GM19467 (cell line): ENCODE measurements around the gene ELOVL5.
"Not testable (repeated sequence)": the region's sequence is repeated elsewhere in the genome, so short reads cannot be mapped to it uniquely, and the experiment has no call there.

ENCODE experiments used
- ATAC-seq: cut with Tn5 transposase; IDR thresholded peaks from one replicate; pipeline ENCODE4 v1.9.1; 2021; ENCODE audit warnings: mild to moderate bottlenecking, moderate library complexity; ENCODE audit not compliant: unreplicated experiment

ELOVL5 gene

DNA sequence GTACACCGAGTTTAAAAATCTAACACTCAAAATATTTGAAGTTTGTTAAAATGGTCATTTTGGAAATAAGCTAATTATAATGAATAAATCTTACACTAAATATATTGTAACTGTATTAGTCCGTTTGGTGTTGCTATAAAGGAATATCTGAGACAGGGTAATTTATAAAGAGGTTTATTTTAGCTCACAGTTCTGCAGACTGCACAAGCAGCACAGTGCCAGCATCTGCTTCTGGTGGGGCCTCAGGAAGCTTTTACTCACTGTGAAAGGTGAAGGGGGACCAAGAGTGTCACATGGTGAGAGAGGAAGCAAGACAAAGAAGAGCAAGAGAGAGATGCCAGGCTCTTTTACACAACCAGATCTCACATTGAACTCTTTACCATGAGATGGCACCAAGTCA is 17.1 kb downstream of the ELOVL5 start:
- ATAC-seq = no peak

DNA sequence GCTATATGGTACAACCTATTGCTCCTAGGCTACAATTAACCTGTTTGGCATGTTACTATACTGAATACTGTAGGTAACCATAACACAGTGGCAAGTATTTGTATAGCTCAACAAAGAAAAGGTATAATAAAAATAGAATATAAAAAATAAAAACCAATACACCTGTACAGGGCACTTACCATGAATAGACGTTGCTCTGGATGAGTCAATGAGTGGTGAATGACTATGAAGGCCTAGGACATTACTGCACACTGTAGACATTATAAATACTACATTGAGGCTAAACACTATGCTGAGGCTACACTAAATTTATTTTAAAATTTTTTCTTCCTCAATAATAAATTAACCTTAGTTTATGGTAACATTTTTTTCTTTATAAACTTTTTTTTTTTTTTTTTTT is 18.6 kb downstream of the ELOVL5 start:
- ATAC-seq = no peak

DNA sequence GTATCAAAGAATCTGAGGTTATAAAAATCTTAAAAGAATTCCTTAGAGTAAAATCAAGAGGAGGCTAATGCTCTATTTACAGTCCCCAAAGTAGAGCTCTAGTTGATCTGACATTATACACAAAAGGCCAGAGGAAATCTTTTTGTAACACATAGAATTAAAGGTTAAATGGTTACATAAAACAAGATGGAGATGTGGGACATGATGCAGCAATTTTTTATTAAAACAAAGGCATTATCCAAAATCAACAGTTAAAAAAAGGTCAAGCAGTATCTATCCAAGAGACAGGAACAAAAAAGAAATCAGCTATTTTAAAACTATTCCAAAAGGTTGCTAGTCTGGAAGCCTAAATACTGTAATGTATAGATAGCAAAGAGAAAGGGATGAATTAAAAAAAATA is 20.4 kb downstream of the ELOVL5 start:
- no peak for ATAC-seq

DNA sequence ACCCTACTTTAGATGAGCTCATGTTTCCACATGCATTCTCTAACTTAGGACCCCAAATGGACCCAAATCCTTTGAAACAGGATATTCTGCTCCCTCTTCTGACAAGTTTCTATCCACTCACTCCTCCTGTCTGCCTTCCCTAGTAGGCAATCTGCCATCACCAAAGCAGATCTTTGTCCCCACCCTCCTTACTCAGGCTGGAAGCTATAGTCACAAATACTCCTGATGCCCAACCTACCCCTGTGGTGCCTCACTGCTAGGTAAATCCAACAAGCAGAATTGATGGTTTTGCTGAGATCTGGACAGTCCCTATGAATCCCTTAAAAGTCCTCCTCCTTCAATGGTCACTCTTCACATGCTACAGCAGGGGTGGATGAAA is 21.7 kb downstream of the ELOVL5 start:
- ATAC-seq = no peak

DNA sequence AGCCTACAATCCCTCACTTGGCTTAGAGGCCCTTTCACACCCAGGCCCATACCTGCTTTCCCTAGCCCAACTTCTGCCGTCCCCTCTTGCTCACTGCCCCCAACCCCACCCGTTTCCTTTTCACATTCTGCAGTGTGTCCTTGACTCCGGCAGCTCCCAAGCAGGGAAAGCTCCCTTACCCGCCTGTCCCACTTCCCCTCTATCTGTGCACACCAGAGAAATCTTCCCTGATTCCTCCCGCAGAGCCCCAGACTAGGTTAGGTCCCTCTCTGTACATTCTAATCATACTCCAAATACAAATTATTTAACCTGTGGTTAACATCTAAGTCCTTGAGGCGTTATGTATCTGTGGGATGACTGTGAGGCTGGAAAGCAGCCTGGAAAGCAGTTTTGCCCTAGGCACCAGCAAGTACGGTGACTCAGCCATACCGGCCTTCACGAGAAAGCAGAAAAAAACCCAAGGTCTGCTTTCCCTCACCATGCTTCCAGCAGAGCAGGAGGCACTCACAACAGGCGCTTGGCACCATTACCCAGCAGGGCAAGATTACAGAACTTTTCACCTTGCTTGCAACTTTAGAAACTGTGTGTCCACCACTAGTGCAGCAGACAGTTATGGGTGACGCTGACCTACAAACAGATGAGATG is 22.3 kb downstream of the ELOVL5 start:
- no peak for ATAC-seq

DNA sequence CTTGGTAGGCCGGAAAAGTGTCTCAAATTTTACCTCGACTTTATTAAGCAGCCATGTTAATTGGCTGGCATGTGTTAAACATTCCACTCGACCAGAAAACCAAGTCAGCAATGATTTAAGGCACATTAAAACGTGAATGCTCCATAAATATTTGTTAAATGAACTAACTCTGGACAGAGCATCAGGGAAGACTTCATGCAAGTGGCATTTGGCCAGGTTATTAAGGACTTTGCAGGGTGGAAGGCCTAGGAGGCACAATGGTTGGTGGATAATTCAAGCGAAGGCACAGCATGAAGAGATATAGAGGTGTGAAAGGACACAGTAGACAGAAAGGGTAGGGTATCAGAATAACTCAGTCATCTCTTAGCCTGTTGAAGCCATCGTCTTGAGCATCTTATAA is 23.0 kb downstream of the ELOVL5 start:
- ATAC-seq = no peak

DNA sequence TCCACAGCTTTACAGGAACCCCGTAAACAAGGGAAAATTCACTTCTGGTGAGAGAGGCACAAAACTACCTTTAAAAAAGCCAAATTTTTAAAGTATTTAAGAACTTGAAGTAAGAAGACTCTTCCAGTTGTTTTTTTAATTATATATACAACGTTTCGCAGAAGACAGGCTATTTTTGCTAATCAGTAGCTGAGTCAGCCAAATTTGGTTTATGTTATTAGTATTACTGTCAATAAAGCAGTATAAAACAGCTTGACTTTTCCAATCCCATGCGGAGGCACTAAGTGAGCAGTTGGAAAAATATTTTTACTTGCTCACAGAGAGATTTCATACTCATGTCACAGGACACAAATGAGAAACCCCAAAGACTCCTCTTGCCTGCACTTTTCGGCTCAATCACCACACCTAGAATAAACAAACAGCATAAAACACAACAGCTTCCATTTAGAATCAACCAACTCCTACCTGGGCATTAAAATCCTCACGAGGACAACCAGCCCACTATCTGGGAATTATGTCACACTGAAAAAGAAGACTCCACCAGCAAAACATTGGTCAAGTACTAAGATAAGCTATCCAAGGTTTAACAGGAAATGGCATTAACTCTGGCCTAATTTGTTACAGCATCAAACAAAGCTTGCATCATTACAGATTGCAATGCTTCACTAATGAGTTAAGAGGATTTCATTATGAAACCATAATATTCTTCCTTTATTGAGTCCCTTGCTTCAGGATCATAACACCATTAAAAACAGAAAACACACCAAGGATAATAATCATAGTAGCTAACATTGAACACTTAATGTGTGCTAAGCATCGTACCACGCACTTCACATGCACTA is 26.3 kb downstream of the ELOVL5 start:
- no peak for ATAC-seq

DNA sequence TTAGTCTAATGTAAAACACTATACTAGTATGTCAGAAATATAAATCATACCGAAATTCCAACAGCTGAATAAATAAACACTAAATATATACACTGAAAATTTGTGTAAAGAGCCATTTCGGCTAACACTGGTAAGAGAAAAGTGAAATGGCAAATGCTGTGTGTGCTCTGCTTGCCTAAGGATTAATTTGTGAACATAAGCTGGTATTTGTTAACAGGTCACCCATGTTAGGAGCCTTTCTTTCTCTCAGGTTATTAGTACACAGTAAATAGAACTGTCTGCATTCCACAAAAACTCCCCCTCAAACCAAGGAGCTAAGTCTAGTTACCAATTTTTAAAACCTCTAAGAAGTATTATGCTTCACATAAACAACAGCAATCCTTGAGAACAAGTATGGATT is 27.0 kb downstream of the ELOVL5 start:
- no peak for ATAC-seq

DNA sequence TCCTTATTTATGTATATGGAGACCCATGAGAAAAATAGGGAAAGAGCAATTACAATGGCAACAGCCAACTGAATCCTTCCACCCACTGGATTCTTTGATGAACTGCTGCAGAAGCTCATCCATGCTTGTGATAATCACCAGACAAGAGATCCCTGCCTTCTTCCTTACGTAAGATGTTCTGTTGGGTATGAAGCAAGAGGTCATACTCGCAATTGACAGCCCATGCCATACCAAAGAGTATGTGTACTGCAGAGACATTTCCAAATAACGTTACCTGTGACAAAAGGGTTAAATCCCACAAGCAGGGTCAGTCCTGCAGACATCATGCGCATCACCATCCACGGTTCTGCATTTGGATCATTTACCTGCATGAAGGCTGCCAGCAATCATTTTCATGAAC is 27.8 kb downstream of the ELOVL5 start:
- ATAC-seq = no peak

DNA sequence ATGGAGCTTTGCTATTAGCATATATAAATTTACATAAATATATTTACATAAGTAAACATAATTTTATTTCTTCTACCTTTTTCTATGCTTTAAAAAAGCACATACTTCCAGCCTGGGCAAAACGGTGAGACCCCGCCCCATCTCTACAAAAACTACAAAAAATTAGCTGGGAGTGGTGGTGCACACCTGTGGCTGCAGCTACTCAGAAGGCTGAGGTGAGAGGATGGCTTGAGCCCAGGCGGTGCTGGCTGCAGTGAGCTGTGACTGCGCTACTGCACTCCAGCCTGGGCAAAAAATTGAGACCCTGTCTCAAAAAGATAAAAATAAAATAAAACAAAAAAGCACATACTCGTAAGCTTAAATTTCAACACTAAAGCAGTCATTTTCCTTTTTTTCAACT is 30.3 kb downstream of the ELOVL5 start:
- no peak for ATAC-seq

DNA sequence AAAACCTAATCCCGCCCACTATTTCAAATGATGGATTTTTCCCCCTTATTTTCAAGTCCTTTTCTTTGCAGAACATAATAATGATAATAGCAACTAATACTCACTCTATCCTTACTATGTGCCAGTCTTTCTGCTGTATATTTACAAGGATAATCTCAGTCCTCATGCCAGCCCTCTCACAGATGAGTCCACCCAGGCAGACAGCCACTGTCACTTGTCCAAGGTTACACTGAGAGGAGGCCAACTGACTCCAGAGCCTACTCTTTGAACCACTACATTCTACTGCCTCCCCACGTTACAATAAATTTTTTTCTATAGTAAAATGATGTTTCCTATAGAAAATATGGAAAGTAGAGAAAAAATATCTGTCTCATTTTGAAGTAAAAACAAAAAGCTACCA is 30.9 kb downstream of the ELOVL5 start:
- ATAC-seq = no peak

DNA sequence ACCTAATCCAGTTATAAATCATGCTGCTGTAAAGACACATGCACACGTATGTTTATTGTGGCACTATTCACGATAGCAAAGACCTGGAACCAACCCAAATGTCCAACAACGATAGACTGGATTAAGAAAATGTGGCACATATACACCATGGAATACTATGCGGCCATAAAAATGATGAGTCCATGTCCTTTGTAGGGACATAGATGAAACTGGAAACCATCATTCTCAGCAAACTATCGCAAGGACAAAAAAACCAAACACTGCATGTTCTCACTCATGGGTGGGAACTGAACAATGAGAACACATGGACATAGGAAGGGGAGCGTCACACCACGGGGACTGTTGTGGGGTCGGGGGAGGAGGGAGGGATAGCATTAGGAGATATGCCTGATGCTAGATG is 31.5 kb downstream of the ELOVL5 start:
- ATAC-seq = not testable (repeated sequence)

DNA sequence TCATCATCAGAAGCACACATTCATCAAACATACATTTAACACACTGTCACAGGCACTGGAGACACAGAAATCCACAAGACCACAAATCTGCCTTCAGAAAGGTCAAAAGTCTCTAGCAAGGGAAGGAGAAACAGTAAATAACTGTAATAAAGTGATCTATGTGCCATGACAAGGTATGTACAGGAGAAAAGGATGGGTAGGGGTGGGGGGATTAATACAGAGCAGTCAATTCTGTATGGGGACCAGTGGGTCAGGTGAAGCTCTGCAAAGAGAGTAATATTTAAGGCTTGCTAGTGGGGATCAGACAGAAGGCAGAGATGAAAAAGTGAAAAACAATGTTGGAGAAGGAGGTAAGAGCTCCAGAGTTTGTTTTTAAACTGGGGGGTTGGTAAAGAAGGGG is 32.6 kb downstream of the ELOVL5 start:
- ATAC-seq = no peak

DNA sequence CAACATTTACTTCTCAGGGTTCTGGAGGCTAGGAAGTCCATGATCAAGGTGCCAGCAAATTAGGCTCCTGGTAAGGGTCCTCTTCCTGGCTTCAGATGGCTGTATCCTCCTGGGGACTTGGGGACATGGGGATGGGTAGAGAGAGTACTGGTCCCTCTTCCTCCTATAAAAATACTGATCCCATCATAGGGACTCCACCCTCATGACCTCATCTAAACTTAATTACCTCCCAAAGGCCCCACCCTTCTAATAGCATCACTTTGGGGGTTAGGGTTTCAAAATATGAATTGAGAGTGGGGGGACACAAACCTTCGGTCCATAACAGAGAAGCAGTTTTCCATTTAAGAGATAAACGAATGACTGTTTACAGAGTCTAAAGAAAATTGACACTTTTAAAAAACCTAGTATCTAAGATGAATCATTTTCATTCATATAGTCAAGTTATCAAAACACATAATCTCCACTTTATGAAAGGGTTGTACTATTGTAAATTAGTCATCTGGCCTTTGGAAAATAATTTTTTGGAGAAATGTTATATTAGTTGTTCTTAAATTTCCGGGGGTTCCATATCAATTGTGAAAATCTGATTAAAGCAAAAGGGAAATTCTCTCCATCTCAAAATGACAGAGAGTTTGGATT is 33.5 kb downstream of the ELOVL5 start:
- ATAC-seq = no peak

DNA sequence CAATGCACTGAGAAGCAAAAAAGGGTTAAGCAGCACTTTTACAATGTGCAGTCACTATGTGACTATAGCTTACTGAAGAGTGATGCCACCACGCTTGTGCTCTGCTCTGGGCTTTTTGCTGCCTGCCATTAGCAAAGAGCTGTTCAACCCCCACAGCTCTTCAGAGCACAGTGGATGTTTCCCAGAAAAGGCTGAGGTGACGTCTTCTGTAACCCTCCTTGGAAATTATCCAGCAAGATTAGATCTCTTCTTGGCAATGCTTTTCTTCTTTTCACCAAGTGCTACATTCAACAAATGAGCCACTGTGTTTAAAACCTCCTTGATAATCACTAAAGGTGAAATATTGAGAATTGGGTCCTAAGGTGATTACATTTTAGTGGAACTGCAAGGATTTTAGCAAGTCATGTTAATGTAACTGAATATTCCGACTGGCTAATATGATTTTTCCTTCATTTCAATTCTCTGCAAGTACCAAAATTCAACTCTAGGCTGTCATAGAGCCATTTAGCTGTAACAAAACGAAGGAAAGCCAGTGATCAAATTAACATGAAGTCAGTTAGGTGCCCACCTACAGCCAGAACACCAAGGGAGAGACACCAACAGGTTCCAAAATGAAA is 34.9 kb downstream of the ELOVL5 start:
- no peak for ATAC-seq

DNA sequence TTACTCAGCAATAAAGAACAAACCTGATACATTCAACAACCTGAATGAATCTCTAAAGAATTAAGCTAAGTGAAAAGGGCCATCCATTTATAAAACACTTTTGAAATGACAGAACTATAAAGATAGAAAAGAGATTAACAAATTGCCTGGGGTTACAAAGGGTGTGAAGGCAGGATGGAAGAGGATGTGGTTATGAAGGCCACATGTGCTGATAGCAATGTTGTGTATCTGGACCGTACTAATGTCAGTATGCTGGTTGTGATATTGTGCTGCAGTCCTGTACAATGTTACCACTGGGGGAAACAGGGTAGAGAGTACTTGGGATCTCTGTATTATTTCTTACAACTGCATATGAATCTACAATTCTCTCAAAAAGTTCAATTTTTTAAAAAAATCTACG is 36.4 kb downstream of the ELOVL5 start:
- ATAC-seq = no peak

DNA sequence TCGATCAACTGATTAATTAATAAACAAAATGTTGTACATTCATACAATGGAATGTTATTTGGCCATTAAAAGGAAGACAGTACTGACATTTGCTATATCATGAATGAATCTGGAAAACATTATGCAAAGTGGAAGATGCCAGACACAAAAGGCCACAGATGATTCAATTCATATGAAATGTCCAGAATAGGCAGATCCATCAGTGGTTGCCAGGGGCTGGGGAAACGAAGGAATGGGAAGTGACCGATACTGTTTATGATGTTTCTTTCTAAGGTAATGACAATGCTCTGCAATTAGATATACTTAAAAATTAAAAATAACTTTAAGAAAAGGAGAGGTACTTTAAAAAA is 37.2 kb downstream of the ELOVL5 start:
- no peak for ATAC-seq

DNA sequence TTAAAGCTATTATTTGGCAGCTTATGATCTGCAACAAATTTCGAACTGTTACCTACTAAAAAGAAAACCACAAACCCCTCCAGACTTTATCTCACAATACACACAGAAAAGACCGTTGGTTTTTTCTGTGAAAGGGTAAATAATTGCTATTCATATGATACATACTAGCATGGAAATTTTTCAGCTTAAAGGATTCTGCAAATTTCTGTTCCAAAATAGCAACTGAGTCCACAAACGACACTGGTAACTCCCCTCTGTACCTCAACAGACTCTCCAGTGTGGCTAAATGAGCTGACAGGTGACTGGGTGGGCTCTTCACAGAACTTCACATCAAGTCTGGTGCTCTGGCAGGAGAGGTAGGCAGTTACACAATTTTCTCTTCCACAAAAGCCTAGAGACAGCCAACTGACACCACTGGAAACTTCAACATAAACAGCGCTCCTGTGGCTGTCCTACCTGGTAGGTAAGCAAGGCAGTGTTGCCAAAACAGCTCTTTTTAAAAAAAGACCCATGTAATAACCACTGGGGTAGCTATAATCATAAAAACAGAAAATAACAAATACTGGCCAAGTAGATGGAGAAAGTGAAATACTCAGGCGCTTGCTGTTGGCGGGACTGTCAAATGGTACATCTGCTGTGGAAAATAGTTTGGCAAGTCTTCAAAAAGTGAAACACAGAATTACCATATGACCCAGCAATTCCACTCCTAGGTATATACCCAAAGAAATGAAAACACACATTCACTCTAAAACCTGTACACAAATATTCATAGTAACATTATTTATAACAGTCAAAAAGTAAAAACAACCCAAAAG is 37.8 kb downstream of the ELOVL5 start:
- no peak for ATAC-seq

DNA sequence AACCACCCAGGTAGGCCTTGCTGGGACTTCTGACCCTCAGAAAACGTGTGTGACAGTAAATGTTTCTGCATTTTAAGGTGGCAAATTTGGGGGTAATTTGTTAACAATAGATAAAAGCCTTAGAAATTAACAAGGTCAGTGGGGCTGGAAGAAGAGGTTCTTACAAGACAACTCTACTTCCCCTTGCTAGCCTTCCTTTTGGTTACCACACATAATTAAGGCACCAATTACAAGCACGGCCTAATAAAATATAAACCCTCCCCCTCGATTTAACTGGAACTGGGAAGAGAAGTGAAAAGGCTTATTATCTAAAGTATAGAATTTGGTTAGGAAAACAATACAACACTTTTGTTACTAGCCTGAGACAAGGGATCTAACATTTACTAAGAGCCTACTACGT is 38.8 kb downstream of the ELOVL5 start:
- no peak for ATAC-seq

DNA sequence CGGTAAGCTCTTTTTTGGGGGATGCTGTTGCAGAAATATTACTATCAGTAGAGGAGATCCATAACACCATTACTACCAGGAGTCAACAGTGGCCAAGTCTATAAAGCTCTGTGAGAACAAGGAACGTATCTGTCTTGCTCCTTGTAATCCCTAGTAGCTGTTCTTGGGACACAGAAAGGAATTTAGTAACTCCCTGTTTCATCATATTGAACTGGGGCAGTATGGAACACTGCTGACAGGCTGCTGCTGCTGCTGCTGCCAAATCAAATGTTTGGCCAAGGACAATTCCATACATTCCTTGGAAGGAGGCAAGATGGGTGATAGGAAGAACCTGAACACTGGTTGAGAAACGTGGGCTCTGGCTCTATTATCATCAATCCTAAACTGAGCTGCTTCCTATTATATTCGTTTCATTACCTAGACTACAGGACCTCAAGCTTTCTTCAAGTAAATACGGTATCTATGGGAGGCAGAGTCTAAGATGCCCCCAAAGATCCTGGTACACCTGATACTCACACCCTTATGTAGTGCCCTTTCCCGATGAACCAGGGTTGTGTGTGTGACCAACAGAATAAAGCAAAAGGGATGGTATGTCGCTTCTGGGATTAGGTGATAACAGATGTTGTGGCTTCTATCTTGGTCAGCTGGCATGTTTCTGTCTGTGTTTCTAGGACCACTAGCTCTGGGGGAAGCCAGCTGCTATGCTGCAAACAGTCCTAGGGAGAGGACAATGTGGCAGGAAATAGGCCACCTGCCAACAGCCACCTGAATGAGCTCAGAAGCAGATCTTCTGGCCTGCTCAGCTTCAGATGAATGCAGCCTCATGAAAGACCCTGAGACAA is 39.5 kb downstream of the ELOVL5 start:
- ATAC-seq = peak; percentile 79
